GM21825 (cell line): ENCODE data around the gene THRA.

Source experiments
- ATAC-seq: cut with Tn5 transposase; IDR thresholded peaks from one replicate; pipeline ENCODE4 v1.9.1; 2021; ENCODE audit warnings: mild to moderate bottlenecking, moderate library complexity; ENCODE audit not compliant: unreplicated experiment

The THRA gene

GRCh38 chr17:40064971-40065768 lies 2.4 kb downstream of the THRA start:
- no peak for ATAC-seq

GRCh38 chr17:40065769-40066510 lies 3.2 kb downstream of the THRA start:
- ATAC-seq, result no peak

- no peak for ATAC-seq
These were observed 4.9 kb downstream of the THRA start for GRCh38 chr17:40067710-40068109.

- no peak for ATAC-seq
These were observed 5.4 kb downstream of the THRA start for GRCh38 chr17:40068129-40068581.

GRCh38 chr17:40068584-40068916 lies 5.8 kb downstream of the THRA start:
- ATAC-seq, result no peak

GRCh38 chr17:40068917-40069750 lies 6.4 kb downstream of the THRA start:
- ATAC-seq, result no peak

GRCh38 chr17:40069751-40070708 lies 7.3 kb downstream of the THRA start:
- ATAC-seq, result no peak

- no peak for ATAC-seq
These were observed 8.0 kb downstream of the THRA start for GRCh38 chr17:40070709-40071312.

GRCh38 chr17:40071313-40072039 lies 8.7 kb downstream of the THRA start:
- ATAC-seq, result no peak

GRCh38 chr17:40072040-40072734 lies 9.4 kb downstream of the THRA start:
- ATAC-seq, result no peak

- ATAC-seq, result no peak
These were observed 10.1 kb downstream of the THRA start for GRCh38 chr17:40072735-40073346.

- no peak for ATAC-seq
These were observed 10.8 kb downstream of the THRA start for GRCh38 chr17:40073454-40074174.

GRCh38 chr17:40074175-40074512 lies 11.4 kb downstream of the THRA start:
- ATAC-seq, result no peak

GRCh38 chr17:40074871-40075200 lies 12.1 kb downstream of the THRA start:
- no peak for ATAC-seq

GRCh38 chr17:40075201-40075941 lies 12.6 kb downstream of the THRA start:
- ATAC-seq, result no peak

GRCh38 chr17:40075942-40076498 lies 13.3 kb downstream of the THRA start:
- ATAC-seq, result no peak

- ATAC-seq, result no peak
These were observed 13.8 kb downstream of the THRA start for GRCh38 chr17:40076591-40076990.
